Measurements from ENCODE around the gene YPEL2.
"Not testable (repeated sequence)": the region's sequence is repeated elsewhere in the genome, so short reads cannot be mapped to it uniquely, and the experiment has no call there.

The YPEL2 gene

GRCh38 chr17:59331129-59331928 is at the start of gene YPEL2:
YPEL2 (plus strand) TSS chr17:59331655; CDS start chr17:59353410, 21,755 bp downstream.
- peak; percentile 90 for DNase-seq

GRCh38 chr17:59284317-59284716 is 47.1 kb upstream of the YPEL2 start:
- DNase-seq: no peak

- no peak for DNase-seq
Measured at GRCh38 chr17:59287452-59287851, 44.0 kb upstream of the YPEL2 start.

GRCh38 chr17:59287891-59288290 is 43.6 kb upstream of the YPEL2 start:
- DNase-seq: no peak

- DNase-seq: no peak
Measured at GRCh38 chr17:59289981-59290301, 41.5 kb upstream of the YPEL2 start.

- not testable (repeated sequence) for DNase-seq
Measured at GRCh38 chr17:59290302-59290998, 41.0 kb upstream of the YPEL2 start.

GRCh38 chr17:59292174-59292523 is 39.3 kb upstream of the YPEL2 start:
- DNase-seq: no peak

- DNase-seq: no peak
Measured at GRCh38 chr17:59296190-59296589, 35.3 kb upstream of the YPEL2 start.

GRCh38 chr17:59298521-59298920 is 32.9 kb upstream of the YPEL2 start:
- no peak for DNase-seq

GRCh38 chr17:59299400-59300092 is 31.9 kb upstream of the YPEL2 start:
- no peak for DNase-seq

- DNase-seq: no peak
Measured at GRCh38 chr17:59300941-59301340, 30.5 kb upstream of the YPEL2 start.

GRCh38 chr17:59304811-59305210 is 26.6 kb upstream of the YPEL2 start:
- DNase-seq: no peak

GRCh38 chr17:59310263-59310920 is 21.1 kb upstream of the YPEL2 start:
- DNase-seq: no peak

- no peak for DNase-seq
Measured at GRCh38 chr17:59311051-59311468, 20.4 kb upstream of the YPEL2 start.

GRCh38 chr17:59311521-59311920 is 19.9 kb upstream of the YPEL2 start:
- not testable (repeated sequence) for DNase-seq

GRCh38 chr17:59315866-59316265 is 15.6 kb upstream of the YPEL2 start:
- DNase-seq: no peak

GRCh38 chr17:59327121-59327980 is 4.1 kb upstream of the YPEL2 start:
- DNase-seq: no peak

GRCh38 chr17:59327981-59328290 is 3.5 kb upstream of the YPEL2 start:
- no peak for DNase-seq

GRCh38 chr17:59328601-59329000 is 2.9 kb upstream of the YPEL2 start:
- no peak for DNase-seq

- DNase-seq: peak; percentile 43
Measured at GRCh38 chr17:59329176-59330052, 2.0 kb upstream of the YPEL2 start.
